ENCODE measurements around the gene TBC1D14. TPM values are rescaled to one million over a fixed set of nuclear protein-coding genes. Genes with fewer than 3 reads are reported as not detected.

The TBC1D14 gene
- total RNA-seq, 1 donor from 2014 or later: 43.3 TPM

DNA sequence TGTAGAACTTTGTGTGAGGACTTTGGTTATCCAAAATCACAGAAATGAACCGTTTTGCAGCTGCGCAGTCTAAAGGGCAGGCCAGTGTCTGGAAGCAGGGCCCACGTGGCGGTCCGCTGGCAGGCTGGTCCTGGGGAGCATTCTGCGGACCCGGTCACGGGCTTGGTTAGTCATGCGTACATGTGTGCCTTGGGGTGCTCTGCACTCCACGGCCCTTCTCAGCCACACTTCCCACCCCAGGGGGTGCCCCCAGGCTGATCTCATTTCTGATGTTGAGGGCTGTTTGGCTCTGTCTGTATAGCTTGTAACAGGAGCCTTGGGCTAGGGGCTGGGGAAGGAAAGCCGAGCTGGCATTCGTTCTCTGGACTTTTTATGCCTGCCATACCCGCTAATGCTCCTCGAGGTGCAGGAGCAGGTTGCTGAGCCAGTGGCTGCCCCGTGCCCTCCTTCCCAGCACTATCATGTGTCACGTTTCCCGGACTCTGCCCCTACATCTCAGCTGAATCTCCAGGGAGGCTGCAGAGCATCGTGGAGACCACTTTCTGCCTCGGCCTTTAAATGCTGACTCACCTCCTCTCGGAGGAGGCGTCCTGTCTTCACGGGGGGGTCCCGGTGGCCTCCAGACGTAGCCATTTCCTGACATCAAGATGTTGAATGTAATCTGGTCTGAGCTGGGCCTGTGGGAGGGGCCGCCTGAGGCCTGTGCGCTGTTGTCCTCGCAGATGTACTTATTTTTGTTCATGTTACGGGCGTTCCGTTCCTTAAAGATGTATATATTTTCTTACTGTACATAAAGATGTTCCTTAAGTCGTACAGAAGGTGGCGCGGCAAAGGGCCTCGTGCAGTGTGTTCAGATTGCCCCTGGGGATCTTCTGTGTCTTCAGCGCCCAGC is 122.2 kb downstream of the TBC1D14 start:
- TF ChIP-seq, protein P1, sequence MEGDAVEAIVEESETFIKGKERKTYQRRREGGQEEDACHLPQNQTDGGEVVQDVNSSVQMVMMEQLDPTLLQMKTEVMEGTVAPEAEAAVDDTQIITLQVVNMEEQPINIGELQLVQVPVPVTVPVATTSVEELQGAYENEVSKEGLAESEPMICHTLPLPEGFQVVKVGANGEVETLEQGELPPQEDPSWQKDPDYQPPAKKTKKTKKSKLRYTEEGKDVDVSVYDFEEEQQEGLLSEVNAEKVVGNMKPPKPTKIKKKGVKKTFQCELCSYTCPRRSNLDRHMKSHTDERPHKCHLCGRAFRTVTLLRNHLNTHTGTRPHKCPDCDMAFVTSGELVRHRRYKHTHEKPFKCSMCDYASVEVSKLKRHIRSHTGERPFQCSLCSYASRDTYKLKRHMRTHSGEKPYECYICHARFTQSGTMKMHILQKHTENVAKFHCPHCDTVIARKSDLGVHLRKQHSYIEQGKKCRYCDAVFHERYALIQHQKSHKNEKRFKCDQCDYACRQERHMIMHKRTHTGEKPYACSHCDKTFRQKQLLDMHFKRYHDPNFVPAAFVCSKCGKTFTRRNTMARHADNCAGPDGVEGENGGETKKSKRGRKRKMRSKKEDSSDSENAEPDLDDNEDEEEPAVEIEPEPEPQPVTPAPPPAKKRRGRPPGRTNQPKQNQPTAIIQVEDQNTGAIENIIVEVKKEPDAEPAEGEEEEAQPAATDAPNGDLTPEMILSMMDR (conservative IDR thresholded peaks at IDR 0.05; ENCODE audit: low read depth, low read length): no peak
- no peak for DNase-seq (ENCODE audit: low read depth)
- H3K4me3 ChIP-seq (ENCODE audit: low read depth, low read length): no peak overlapping the region

DNA sequence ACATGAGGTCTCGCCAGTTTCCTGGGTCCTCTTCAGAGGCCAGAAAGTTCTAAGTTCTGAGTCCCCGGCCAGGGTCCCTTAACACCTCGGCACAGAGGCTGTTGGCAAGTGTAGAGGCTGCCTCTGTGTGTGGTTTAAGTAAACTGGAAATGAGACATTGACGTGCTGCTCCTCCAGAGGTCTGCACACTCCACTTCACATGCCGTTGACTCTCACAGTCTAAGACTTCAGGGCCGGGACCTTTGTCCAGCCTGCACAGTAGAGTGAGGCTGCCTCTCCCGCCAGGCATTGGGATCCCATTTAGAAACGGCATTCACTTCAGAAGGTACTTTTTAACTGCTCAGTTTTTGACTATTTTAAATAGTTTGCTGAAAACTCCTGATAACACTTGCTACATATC is 123.0 kb downstream of the TBC1D14 start:
- TF ChIP-seq, protein P1 (conservative IDR thresholded peaks at IDR 0.05; ENCODE audit: low read depth, low read length): no peak
- DNase-seq (ENCODE audit: low read depth): peak; percentile 65
- H3K4me3 ChIP-seq (ENCODE audit: low read depth, low read length): no peak overlapping the region

DNA sequence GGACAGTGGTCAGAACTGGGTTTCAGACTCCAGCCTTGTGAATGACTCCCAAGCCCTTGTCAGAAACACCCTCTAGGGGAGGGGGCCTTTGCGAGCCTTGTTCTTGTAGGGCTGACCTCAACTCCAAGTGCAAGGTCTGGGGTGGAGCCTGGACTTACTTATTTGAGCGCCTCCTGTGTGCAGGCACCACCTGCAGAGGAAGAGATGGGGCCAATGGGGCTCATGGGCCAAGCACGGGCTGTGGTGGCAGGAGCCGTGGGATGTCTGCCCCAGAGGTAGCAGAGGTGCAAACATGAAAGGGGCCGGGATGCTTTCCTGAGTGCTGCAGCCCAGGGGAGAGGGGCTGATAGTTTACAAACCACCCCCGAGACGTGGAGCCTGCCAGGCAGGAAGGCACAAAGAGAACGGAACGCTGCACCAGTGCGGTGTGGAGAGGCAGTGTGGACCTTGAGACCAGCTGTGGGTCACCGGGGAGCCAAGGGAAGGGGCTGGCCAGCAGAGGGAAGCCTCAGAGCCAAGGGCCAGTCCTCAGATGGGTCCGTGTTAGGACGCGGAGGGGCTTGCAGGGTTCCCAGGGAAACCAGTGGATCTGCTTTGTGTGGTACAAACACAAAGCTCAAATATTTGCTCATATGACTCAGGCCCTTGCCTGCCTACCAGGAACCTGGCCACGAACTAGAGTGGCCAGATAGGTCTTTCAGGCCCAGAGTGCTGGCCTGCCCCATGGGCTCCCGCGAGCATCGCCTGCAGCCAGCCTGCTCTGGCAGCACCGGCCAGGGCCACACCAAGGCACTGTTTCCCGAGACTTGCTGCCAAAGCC is 124.8 kb downstream of the TBC1D14 start:
- TF ChIP-seq, protein P1 (conservative IDR thresholded peaks at IDR 0.05; ENCODE audit: low read depth, low read length): no peak
- DNase-seq (ENCODE audit: low read depth): no peak

DNA sequence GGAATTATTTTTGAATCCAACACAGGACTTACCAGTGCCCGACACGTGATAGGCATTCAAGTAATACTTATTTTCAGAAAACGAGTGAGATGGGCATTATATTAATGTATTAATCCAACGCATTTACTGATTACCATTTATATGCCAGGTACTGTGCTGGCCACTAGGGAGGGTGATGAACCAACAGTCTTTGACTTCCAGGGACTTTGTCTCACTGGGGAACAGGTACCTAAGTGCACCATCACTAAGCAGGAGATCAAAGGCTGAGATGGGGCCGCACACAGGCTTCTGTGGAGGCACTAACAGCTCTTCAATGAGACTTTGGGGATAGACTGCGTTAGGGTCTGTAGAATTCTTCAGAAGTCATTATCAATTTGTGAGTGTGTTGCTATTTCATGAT is 127.8 kb downstream of the TBC1D14 start:
- TF ChIP-seq, protein P1 (conservative IDR thresholded peaks at IDR 0.05; ENCODE audit: low read depth, low read length): peak; percentile 35
- no peak overlapping the region for H3K4me3 ChIP-seq (ENCODE audit: low read depth, low read length)
- DNase-seq (ENCODE audit: low read depth): no peak

More for the DNA sequence above, 124.8 kb downstream of the TBC1D14 start:
- H3K4me3 ChIP-seq (ENCODE audit: low read depth, low read length): no peak overlapping the region

DNA sequence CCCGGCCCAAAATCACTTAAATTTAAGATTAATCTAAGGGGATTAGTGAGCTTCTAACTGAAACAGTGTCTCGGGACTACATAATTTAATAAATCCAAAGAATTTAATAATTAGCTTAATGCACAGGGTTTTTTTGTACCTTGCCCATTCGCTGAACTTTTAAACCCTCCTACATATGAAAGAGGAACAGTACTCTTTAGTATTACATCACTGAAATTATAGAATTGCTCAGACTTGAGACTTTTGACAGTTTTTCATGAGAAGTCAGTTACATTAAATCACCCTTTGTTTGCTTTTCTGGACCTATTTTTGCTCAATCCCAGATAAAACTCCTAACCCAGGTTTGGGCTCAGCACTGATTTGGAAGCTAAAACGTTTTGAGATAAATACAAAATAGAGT is 131.1 kb downstream of the TBC1D14 start:
- H3K4me3 ChIP-seq (ENCODE audit: low read depth, low read length): no peak overlapping the region
- TF ChIP-seq, protein P1 (conservative IDR thresholded peaks at IDR 0.05; ENCODE audit: low read depth, low read length): no peak
- no peak for DNase-seq (ENCODE audit: low read depth)

DNA sequence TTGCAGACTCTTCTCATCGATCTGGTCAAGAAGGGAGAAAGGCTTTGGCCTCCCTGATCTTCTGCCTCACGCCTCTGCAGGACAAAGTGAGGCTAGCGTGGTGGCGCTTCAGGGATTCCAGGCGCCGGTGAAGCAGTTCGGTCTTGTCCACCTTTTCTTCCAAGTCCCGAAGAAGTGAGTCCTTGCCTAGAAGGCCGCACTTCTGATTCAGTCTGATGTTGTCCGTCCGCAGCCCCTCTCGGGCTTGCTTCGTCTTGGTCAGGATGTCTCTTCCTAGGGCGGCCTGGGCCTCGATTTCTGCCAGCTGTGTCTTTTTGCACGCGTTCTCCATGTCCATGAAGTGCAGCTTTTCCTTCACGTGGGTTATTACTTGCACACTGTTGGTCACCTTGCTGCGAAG is 131.6 kb downstream of the TBC1D14 start:
- no peak for DNase-seq (ENCODE audit: low read depth)
- TF ChIP-seq, protein P1 (conservative IDR thresholded peaks at IDR 0.05; ENCODE audit: low read depth, low read length): no peak
- H3K4me3 ChIP-seq (ENCODE audit: low read depth, low read length): no peak overlapping the region

Measured in epithelial cell of proximal tubule (primary cell).